ENCODE data around the gene STARD10.

The STARD10 gene

GRCh38 chr11:72760539-72761405 lies 33.1 kb downstream of the STARD10 start:
- Histone ChIP-seq H3K4me2 (peak overlapping the region in 2 of 11 experiments; percentile 16 to 30; a peak in 4 of 22 replicates), H3K9ac (no peak overlapping the region), H3K27me3 (no peaks in the 10 kb centered on the region), H3K4me3 (no peak overlapping the region), H4K20me1 (peaks cover 0 to 7% (median 0%) of the 10 kb centered on the region in 11 experiments; a peak in 2 of 22 replicates), H3K9me3 (replicated peaks in 1 of 11) (no peaks in the 10 kb centered on the region), H3K27ac (no peak overlapping the region), H3K4me1 (peaks cover 25 to 68% (median 45%) of the 10 kb centered on the region in 10 experiments), H3K36me3 (peaks cover 0 to 12% (median 0%) of the 10 kb centered on the region in 11 experiments; a peak in 4 of 22 replicates)
- TF ChIP-seq Cebpa-rat (IDR thresholded peaks at IDR 0.05) = no peak

- no peak overlapping the region for H3K4me3 ChIP-seq
- H3K9me3 ChIP-seq (replicated peaks in 1 of 11) = no peaks in the 10 kb centered on the region
- peaks cover 24 to 76% (median 47%) of the 10 kb centered on the region in 10 experiments for H3K4me1 ChIP-seq
- H3K4me2 ChIP-seq = peak overlapping the region in 6 of 11 experiments; percentile 12 to 57 (median 34); a peak in 10 of 22 replicates
- H4K20me1 ChIP-seq = peaks cover 0 to 7% (median 0%) of the 10 kb centered on the region in 11 experiments; a peak in 2 of 22 replicates
- TF ChIP-seq Cebpa-rat (IDR thresholded peaks at IDR 0.05) = no peak
- H3K36me3 ChIP-seq = peaks cover 0 to 12% (median 0%) of the 10 kb centered on the region in 11 experiments; a peak in 4 of 22 replicates
- no peak overlapping the region for H3K9ac ChIP-seq
- no peaks in the 10 kb centered on the region for H3K27me3 ChIP-seq
- H3K27ac ChIP-seq = peak overlapping the region in 1 of 11 experiments; percentile 22; a peak in 1 of 22 replicates
Observed at GRCh38 chr11:72759468-72759985, 34.3 kb downstream of the STARD10 start.

GRCh38 chr11:72758690-72759389 lies 35.0 kb downstream of the STARD10 start:
- Histone ChIP-seq H3K9me3 (replicated peaks in 1 of 11) (no peaks in the 10 kb centered on the region), H3K36me3 (peaks cover 0 to 12% (median 0%) of the 10 kb centered on the region in 11 experiments; a peak in 4 of 22 replicates), H3K27ac (peak overlapping the region in 1 of 11 experiments; percentile 22; a peak in 1 of 22 replicates), H3K4me1 (peaks cover 19 to 76% (median 46%) of the 10 kb centered on the region in 10 experiments), H4K20me1 (peaks cover 0 to 2% (median 0%) of the 10 kb centered on the region in 11 experiments; a peak in 4 of 22 replicates), H3K27me3 (no peaks in the 10 kb centered on the region), H3K4me2 (peak overlapping the region in 5 of 11 experiments; percentile 14 to 57 (median 40); a peak in 10 of 22 replicates), H3K9ac (no peak overlapping the region), H3K4me3 (no peak overlapping the region)
- no peak for TF ChIP-seq Cebpa-rat (IDR thresholded peaks at IDR 0.05)

GRCh38 chr11:72758304-72758689 lies 35.5 kb downstream of the STARD10 start:
- Histone ChIP-seq H3K9me3 (replicated peaks in 1 of 11) (no peaks in the 10 kb centered on the region), H3K27ac (no peak overlapping the region), H3K27me3 (no peaks in the 10 kb centered on the region), H3K9ac (no peak overlapping the region), H3K4me2 (peak overlapping the region in 5 of 11 experiments; percentile 14 to 57 (median 29); a peak in 7 of 22 replicates), H3K4me3 (no peak overlapping the region), H4K20me1 (peaks cover 0 to 8% (median 0%) of the 10 kb centered on the region in 11 experiments; a peak in 6 of 22 replicates), H3K36me3 (peaks cover 0 to 12% (median 0%) of the 10 kb centered on the region in 11 experiments; a peak in 4 of 22 replicates), H3K4me1 (peaks cover 19 to 76% (median 46%) of the 10 kb centered on the region in 10 experiments)
- no peak for TF ChIP-seq Cebpa-rat (IDR thresholded peaks at IDR 0.05)

GRCh38 chr11:72755713-72756285 lies 38.0 kb downstream of the STARD10 start:
- Histone ChIP-seq H3K27ac (no peak overlapping the region), H3K9ac (peak overlapping the region in 1 of 11 experiments; percentile 32; a peak in 1 of 22 replicates), H3K4me3 (no peak overlapping the region), H3K4me2 (peak overlapping the region in 4 of 11 experiments; percentile 22 to 45 (median 33); a peak in 5 of 22 replicates), H3K4me1 (peaks cover 29 to 73% (median 50%) of the 10 kb centered on the region in 10 experiments), H4K20me1 (peaks cover 0 to 21% (median 5%) of the 10 kb centered on the region in 11 experiments; a peak in 12 of 22 replicates), H3K9me3 (replicated peaks in 1 of 11) (no peaks in the 10 kb centered on the region), H3K36me3 (peaks cover 0 to 12% (median 0%) of the 10 kb centered on the region in 11 experiments; a peak in 4 of 22 replicates), H3K27me3 (no peaks in the 10 kb centered on the region)
- TF ChIP-seq Cebpa-rat (IDR thresholded peaks at IDR 0.05) = no peak

- peaks cover 39 to 74% (median 60%) of the 10 kb centered on the region in 10 experiments for H3K4me1 ChIP-seq
- H3K9me3 ChIP-seq (replicated peaks in 1 of 11) = no peaks in the 10 kb centered on the region
- H3K4me3 ChIP-seq = no peak overlapping the region
- no peak for TF ChIP-seq Cebpa-rat (IDR thresholded peaks at IDR 0.05)
- peak overlapping the region in 2 of 11 experiments; percentile 12 to 100; a peak in 2 of 22 replicates for H3K4me2 ChIP-seq
- H3K36me3 ChIP-seq = peaks cover 0 to 12% (median 0%) of the 10 kb centered on the region in 11 experiments; a peak in 4 of 22 replicates
- no peaks in the 10 kb centered on the region for H3K27me3 ChIP-seq
- peaks cover 0 to 32% (median 16%) of the 10 kb centered on the region in 11 experiments; a peak in 14 of 22 replicates for H4K20me1 ChIP-seq
- H3K9ac ChIP-seq = no peak overlapping the region
- H3K27ac ChIP-seq = no peak overlapping the region
Observed at GRCh38 chr11:72754544-72755155, 39.2 kb downstream of the STARD10 start.

- Histone ChIP-seq H3K36me3 (peaks cover 0 to 12% (median 0%) of the 10 kb centered on the region in 11 experiments; a peak in 4 of 22 replicates), H4K20me1 (peaks cover 3 to 37% (median 16%) of the 10 kb centered on the region in 11 experiments; a peak in 16 of 22 replicates), H3K27ac (peak overlapping the region in 3 of 11 experiments; percentile 90 to 92 (median 90); a peak in 4 of 22 replicates), H3K9ac (peak overlapping the region in 2 of 11 experiments; percentile 23 to 47; a peak in 2 of 22 replicates), H3K9me3 (replicated peaks in 1 of 11) (no peaks in the 10 kb centered on the region), H3K27me3 (no peaks in the 10 kb centered on the region), H3K4me2 (peak overlapping the region in 9 of 11 experiments; percentile 98 to 100 (median 99); a peak in 17 of 22 replicates), H3K4me3 (no peak overlapping the region), H3K4me1 (peaks cover 39 to 74% (median 60%) of the 10 kb centered on the region in 10 experiments)
- TF ChIP-seq Cebpa-rat (IDR thresholded peaks at IDR 0.05) = no peak
Observed at GRCh38 chr11:72754149-72754543, 39.7 kb downstream of the STARD10 start.
